ENCODE measurements around the gene BUD13. TPM values are rescaled to one million over a fixed set of nuclear protein-coding genes. Genes with fewer than 3 reads are reported as not detected.

BUD13 gene
- total and polyA plus RNA-seq, 9 of the 15 experiments (the other 6 are each of a cell fraction or from before 2014, with no cell fraction given) = 9.5 to 34.1 (median 27.1) TPM

GRCh38 chr11:116732271-116733042 lies 40.3 kb downstream of the BUD13 start (continued):
- TF ChIP-seq, protein P1, sequence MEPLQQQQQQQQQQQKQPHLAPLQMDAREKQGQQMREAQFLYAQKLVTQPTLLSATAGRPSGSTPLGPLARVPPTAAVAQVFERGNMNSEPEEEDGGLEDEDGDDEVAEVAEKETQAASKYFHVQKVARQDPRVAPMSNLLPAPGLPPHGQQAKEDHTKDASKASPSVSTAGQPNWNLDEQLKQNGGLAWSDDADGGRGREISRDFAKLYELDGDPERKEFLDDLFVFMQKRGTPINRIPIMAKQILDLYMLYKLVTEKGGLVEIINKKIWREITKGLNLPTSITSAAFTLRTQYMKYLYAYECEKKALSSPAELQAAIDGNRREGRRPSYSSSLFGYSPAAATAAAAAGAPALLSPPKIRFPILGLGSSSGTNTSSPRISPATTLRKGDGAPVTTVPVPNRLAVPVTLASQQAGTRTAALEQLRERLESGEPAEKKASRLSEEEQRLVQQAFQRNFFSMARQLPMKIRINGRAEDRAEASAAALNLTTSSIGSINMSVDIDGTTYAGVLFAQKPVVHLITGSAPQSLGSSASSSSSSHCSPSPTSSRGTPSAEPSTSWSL (CRISPR knock-in tag; IDR thresholded peaks at IDR 0.05; ENCODE audit: borderline replicate concordance) = no peak
- TF ChIP-seq, protein P2, sequence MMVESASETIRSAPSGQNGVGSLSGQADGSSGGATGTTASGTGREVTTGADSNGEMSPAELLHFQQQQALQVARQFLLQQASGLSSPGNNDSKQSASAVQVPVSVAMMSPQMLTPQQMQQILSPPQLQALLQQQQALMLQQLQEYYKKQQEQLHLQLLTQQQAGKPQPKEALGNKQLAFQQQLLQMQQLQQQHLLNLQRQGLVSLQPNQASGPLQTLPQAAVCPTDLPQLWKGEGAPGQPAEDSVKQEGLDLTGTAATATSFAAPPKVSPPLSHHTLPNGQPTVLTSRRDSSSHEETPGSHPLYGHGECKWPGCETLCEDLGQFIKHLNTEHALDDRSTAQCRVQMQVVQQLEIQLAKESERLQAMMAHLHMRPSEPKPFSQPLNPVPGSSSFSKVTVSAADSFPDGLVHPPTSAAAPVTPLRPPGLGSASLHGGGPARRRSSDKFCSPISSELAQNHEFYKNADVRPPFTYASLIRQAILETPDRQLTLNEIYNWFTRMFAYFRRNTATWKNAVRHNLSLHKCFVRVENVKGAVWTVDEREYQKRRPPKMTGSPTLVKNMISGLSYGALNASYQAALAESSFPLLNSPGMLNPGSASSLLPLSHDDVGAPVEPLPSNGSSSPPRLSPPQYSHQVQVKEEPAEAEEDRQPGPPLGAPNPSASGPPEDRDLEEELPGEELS (CRISPR knock-in tag; IDR thresholded peaks at IDR 0.05; ENCODE audit: borderline replicate concordance) = no peak
- peak; percentile 31; the same call in 1 of the 2 replicates for TF ChIP-seq TFAP4 (CRISPR knock-in tag; IDR thresholded peaks at IDR 0.05; ENCODE audit: borderline replicate concordance)
- TF ChIP-seq RAD21 (CRISPR knock-in tag; conservative IDR thresholded peaks at IDR 0.05 in 1 of 2, IDR thresholded peaks at IDR 0.05 in 1 of 2) = peak; percentile 40 to 77; a peak in 3 of 4 replicates
- TF ChIP-seq REST (IDR thresholded peaks at IDR 0.05; ENCODE audit: borderline replicate concordance) = peak; percentile 52; the same call in 1 of the 2 replicates
- TF ChIP-seq REST (CRISPR knock-in tag; IDR thresholded peaks at IDR 0.05; ENCODE audit: low read depth) = no peak
- peak; percentile 62 for TF ChIP-seq CREM (IDR thresholded peaks at IDR 0.05; ENCODE audit: low read depth)
- no peak for TF ChIP-seq GABPB1 (CRISPR knock-in tag; IDR thresholded peaks at IDR 0.05)
- TF ChIP-seq NRF1 (conservative IDR thresholded peaks at IDR 0.05 in 1 of 2, IDR thresholded peaks at IDR 0.05 in 1 of 2) = peak; percentile 73 to 77
- TF ChIP-seq, protein P3, sequence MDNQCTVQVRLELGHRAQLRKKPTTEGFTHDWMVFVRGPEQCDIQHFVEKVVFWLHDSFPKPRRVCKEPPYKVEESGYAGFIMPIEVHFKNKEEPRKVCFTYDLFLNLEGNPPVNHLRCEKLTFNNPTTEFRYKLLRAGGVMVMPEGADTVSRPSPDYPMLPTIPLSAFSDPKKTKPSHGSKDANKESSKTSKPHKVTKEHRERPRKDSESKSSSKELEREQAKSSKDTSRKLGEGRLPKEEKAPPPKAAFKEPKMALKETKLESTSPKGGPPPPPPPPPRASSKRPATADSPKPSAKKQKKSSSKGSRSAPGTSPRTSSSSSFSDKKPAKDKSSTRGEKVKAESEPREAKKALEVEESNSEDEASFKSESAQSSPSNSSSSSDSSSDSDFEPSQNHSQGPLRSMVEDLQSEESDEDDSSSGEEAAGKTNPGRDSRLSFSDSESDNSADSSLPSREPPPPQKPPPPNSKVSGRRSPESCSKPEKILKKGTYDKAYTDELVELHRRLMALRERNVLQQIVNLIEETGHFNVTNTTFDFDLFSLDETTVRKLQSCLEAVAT (IDR thresholded peaks at IDR 0.05) = no peak
- TF ChIP-seq CREB1 (IDR thresholded peaks at IDR 0.05) = no peak
- TF ChIP-seq CREB1 (CRISPR knock-in tag; IDR thresholded peaks at IDR 0.05) = peak; percentile 14; the same call in 1 of the 2 replicates
